ENCODE measurements around the gene VKORC1L1.
"Not testable (repeated sequence)": the region's sequence is repeated elsewhere in the genome, so short reads cannot be mapped to it uniquely, and the experiment has no call there.

The VKORC1L1 gene

DNA sequence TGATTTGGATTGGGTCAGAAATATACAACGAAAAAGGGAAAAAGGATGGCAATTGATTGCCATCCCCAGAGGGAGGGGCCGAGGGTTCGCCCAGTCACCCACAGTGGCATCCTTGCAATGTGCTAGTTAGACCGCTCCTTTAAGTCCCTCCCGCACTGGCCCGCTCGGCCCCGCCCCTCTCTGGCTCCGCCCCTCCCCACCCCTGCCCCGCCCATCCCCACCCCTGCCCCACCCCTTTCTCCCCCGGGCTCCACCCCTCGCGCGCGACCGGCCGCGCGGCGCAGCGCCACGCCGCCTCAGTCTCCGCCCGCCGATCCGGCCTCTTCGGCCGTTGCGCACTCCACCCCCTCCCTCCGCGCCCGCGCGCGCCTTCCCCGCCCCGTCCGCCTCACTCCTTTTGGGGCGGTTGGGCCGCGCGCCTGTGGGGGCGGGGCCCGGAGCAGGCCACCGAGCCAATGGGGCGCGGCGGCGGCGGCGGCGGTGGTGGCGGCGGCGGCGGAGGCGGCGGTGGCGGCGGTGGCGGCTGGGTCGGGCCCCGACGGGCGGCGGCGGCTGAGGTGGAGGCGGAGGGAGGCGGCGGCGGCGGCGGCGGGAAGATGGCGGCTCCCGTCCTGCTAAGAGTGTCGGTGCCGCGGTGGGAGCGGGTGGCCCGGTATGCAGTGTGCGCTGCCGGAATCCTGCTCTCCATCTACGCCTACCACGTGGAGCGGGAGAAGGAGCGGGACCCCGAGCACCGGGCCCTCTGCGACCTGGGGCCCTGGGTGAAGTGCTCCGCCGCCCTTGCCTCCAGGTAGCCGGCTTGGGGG, at the start of gene VKORC1L1:
Gene VKORC1L1, plus strand, starts transcription at position 299 of the 806 bp plus-strand sequence. Its CDS starts 298 bp downstream, at position 597.
- DNase-seq (ENCODE audit: low spot score): peak; percentile 84

DNA sequence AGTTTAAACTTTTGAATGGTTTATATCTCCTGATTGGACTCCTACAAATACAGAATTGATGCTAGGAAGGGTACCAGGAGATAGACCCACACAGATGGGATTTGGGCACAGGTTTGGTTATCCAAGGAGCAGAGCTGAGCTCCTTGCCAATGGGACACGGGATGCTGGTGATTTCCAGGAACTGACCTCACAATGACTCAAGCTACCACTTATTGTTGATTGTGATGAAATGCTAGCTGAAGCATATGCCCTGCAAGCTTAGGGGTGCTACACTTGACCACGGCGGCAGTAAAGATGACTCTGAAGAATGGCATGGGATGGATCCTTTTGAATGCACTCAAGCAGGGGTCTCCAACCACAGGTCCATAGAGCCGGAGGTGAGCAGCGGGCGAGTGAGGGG, 45.5 kb upstream of the VKORC1L1 start:
- no peak for DNase-seq (ENCODE audit: low spot score)

DNA sequence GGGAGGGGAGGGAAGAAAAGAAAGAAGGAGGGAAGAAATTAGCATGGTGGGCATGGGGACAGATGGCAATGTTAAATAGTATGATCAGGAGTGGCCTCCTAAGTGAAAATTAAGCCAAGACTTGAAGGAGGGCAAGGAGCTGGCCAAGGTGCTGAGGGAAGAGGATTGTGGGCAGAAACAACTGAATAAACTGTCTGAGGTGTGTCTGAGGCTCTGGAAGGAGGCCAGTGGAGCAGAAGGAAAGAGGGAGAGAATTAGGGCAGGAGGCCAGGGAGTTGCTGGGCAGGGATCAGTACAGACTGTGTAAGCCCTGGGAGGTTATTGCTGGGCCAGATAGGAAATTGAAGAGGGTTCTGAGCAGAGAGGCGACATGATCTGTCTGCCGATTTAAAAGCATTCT, 40.6 kb upstream of the VKORC1L1 start:
- no peak for DNase-seq (ENCODE audit: low spot score)

DNA sequence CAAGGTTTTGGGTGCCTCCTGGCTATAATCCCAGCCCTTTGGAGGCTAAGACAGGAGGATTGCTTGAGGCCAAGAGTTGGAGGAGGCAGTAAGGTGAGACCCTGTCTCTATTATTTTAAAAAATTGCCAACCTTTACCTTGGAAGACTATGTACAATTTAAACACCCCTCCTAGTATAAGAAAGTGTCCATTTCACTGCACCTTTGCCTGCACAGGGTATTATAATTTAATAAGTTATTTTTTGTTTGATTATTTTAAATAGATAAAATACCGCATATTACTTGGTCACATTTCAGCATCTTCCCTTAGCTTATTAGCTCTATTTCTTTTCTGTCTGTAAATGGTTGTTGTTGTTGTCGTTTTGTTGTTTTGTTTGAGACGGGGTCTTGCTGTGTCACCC, 36.2 kb upstream of the VKORC1L1 start:
- DNase-seq (ENCODE audit: low spot score): not testable (repeated sequence)

DNA sequence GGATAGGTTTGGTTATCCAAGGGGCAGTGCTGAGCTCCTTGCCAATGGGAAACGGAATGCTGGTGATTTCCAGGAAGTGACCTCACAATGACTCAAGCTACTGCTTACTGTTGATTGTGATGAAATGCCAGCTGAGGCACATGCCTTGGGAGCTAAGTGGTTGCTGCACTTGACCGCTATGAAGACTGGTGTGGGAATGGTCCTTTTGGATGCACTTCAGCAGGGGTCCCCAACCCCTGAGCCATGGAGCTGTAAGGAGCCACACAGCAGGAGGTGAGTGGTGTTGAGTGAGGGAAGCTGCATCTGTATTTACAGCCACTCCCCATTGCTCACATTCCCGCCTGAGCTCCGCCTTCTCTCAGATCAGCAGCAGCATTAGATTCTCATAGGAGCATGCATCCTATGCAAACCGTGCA, 35.3 kb upstream of the VKORC1L1 start:
- not testable (repeated sequence) for DNase-seq (ENCODE audit: low spot score)

DNA sequence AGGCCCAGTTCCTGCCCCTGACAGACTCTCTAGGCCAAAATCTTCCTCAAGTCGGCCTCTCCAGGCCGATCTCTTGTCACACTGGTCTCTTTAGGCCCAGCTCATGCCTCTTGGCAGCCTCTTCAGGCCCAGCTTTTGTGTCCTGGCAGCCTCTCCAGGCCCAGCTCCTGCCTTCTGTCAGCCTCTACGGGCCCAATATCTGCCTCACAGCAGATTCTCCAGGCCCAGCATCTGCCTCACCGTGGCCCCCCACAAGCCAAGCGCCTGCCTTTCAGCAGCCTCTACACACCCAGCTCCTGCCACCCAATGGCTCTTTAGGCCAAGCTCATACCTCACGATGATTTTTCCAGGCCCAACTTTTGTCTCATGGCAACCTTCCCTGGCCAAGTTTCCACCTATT, 33.0 kb upstream of the VKORC1L1 start:
- DNase-seq (ENCODE audit: low spot score): no peak

DNA sequence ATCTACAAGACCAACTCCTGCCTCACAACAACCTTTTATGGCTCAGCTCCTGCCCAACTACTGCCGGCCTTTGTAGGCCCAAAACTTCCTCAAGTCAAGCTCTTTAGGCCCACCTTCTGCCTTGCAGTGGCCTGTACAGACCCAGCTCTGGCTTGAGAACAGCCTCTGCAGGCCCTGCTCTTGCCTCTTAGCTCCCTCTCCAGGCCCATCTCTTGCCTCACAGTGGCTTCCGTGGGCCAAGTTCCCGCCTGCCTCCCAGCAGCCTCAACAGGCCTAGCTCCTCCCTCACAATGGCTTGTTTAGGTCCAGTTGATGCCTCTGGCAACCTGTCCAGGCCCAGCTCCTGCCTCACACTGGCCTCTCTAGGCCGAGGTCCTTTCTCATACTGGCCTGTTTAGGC, 32.4 kb upstream of the VKORC1L1 start:
- no peak for DNase-seq (ENCODE audit: low spot score)

DNA sequence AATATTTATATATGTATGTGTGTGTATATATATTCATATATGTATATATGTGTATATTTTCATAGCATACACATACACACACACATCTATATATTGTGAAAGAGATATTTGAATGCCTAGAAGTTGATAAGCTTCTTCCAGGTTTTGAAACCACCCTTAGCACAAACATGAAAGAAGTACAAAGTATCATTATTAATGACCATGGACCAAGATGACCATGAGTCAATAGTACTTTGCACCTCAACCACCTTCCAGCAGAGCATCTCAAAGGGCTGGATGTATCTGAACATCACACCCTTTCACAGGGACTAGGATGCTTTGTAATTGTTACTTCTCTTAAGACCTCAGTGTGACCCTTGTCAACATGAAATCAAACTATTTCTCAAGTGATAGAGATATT, 29.3 kb upstream of the VKORC1L1 start:
- not testable (repeated sequence) for DNase-seq (ENCODE audit: low spot score)

DNA sequence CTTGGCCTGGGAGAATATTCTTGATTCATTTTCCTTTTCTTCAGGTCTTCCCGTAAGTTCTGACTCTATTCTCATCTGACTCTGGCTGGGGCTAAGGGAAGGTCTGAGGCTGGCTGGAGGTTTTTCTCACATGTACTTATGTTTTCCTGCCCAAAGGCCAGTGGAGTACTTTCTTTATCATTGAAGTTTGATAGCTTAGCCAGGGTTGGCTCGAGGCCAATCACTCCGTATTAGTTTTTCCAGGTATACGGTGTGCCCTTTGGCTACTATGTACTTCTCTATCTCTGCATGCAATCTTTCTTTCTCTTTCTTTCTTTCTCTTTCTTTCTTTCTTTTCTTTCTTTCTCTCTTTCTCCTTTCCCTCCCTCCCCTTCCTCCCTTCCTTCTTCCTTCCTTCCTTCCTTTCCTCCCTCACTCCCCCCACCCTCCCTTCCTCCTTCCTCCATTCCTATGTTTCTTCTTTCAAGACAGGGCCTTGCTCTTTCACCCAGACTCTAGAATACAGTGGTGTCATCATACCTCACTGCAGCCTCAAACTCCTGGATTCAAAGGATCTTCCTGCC, 26.8 kb upstream of the VKORC1L1 start:
- no peak for DNase-seq (ENCODE audit: low spot score)

DNA sequence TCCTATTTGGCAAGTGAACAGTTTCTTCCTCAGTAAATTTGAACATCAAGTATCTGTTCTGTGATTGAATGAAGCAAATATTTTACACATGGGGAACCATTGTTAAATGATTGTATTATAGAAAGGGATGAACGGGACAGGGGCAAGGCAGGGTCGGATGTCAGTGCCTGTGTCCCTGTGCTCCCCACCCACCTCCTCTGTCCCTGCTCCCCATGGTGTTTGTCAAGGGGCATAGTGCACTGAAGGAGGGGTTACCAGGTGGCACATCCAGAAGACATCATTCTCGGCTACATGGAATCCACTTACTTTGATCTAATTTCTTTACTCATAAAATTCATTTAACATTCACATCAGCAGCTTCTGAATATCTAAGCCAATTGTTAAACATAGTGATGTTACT, 19.4 kb upstream of the VKORC1L1 start:
- DNase-seq (ENCODE audit: low spot score): not testable (repeated sequence)

DNA sequence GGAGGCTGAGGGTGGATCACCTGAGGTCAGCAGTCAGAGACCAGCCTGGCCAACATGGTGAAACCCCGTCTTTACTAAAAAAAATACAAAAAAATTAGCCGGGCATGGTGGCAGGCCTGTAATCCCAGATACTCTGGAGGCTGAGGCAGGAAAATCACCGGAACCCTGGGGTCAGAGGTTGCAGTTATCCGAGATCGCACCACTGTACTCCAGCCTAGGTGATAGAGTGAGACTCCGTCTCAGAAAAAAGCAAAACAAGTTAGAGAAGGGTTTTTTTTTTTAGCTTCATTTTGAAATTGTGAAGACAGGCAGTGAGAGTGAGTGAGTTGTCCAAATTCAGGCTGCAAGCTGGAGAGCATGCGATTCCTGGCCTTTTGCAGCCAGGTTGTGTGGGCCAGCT, 19.0 kb upstream of the VKORC1L1 start:
- not testable (repeated sequence) for DNase-seq (ENCODE audit: low spot score)

DNA sequence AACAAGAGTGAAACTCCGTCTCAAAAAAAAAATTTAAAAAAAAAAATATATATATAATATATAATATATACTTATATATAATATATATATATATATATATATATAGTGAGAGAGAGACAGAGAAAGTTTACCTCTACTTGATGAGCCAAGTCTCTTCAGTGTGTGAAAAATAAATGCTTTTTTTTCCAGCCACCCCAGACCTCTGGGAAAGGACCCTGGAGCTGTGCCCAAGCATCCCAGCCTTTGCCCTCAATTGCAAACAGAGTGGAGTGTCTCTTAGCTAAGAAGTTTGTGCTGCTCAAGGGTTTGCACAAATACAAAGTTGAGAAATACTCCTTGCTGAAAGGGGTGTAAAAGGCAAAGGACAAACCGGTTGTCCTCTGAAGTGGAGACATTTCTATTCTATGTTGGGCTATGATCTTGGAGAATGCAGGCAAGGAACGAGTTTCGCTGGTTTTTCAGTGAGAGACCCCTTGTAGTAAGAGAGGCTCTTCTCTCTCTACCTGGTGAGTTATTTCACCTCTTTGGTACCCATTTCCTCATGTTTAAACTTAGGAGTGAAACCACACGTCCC, 15.5 kb upstream of the VKORC1L1 start:
- not testable (repeated sequence) for DNase-seq (ENCODE audit: low spot score)

DNA sequence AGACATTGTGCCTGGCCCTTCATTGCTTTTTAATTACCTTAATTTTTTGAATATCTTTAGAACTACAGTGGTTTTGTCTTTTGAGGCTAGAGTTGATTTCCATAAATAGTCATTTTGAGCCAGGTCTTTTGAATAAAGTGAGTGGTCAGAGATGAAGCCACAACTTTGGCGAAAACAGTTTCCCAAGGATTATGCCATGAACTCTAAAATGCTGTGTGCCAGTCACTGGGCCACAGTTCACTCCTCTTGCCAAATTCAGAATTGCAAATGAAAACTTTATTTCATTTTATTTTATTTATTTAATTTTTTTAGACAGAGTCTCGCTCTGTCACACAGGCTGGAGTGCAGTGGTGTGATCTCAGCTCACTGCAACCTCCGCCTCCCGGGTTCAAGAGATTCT, 14.2 kb upstream of the VKORC1L1 start:
- DNase-seq (ENCODE audit: low spot score): not testable (repeated sequence)

DNA sequence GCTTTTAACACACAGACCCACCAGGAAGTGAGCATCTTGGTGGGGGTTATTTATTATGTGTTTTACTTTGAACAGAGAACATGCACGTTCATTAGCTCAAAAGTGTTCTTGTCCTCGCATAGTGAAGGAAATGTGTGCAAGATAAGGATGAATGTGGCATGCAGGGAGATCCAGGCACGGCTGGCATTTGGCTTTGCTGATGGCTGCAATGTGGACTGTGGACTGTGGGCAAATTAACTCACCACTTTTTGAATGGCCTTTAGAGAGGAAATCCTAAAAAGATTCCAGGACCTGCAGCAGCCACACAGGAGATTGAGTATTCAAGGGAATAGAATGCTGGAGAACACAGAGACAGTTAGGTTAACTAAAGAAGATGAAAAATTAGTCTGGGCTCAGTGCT, 6.6 kb upstream of the VKORC1L1 start:
- DNase-seq (ENCODE audit: low spot score): not testable (repeated sequence)

DNA sequence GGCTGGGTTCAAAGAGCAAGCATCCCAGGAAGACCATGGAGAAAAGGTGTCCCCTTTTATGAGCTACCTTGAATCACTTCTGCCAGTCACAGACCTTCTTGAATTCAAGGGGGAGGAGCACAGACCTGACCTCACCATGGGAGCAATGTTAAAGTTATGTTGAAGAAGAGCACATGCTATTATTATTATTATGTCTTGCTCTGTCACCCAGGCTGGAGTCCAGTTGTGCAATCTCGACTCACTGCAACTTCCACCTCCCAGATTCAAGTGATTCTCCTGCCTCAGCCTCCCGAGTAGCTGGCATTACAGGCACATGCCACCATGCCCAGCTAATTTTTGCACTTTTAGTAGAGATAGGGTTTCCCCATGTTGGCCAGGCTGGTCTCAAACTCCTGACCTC, 5.2 kb upstream of the VKORC1L1 start:
- not testable (repeated sequence) for DNase-seq (ENCODE audit: low spot score)

DNA sequence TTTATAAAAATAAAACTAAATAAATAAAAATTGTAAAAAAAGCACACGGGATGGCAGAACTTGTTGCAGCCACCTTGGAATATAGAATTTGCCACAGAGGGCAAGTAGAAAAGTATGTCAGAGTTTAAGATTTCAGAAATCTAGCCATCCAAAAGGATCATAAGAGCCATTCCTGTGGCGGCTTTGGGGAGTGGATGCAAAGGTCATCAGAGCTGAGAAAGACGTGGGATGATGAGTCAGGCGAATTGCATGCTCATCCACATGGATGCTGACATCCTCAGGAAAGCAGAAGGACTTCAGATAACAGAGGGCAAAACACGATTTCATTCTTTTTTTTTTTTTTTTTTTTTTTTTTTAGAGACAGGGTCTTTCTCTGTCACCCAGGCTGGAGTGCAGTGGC, 3.6 kb upstream of the VKORC1L1 start:
- DNase-seq (ENCODE audit: low spot score): peak; percentile 29

DNA sequence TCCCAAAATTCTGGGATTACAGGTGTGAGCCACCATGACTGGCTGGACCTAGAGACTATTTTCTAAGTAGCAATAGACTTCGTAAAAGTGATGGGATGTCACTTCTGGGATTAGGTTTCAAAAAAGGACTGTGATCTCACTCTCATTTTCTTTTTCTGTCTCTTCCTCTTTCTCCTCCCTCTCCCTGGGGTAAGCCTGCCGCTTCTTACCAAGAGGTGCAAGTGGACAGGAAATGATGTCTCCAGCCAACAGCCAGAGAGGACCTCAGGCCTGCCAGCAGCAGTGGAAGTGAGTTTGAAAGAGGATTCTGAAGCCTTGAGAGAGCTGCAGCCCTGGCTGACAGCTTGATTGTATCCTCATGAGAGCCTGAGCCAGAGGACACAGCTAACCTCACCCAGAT, 1.4 kb upstream of the VKORC1L1 start:
- not testable (repeated sequence) for DNase-seq (ENCODE audit: low spot score)

DNA sequence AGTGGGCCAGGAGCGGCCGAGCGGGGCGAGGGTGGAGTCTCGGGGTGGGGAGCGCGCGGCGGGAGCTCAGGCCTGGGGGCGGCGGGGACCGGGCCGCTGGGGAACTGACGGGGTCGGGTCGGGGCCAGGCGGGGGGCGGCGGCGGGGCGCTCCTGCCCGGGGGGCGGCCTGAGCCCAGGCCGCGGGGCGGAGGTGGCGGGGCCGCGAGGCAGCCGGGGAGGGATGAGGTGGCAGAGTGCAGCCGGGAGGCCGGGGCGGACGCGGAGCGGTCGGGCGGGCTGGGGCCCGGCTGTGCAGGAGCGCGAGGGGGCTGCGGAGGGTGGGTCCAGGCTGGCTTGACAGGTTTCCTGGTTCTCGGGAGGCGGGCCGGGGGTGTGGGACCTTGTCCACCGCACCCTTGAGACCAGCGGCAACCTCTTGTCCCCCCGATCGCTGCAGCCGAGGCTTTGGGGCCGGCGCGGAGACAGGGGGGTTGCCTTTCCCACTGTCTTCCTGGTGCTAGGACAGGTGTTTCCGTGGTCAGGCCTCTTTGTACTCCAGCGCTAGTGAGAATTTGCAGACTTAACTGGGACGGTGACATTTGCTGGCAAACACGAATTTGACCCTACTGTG, 814 bp downstream of the VKORC1L1 start:
- peak; percentile 4 for DNase-seq (ENCODE audit: low spot score)

DNA sequence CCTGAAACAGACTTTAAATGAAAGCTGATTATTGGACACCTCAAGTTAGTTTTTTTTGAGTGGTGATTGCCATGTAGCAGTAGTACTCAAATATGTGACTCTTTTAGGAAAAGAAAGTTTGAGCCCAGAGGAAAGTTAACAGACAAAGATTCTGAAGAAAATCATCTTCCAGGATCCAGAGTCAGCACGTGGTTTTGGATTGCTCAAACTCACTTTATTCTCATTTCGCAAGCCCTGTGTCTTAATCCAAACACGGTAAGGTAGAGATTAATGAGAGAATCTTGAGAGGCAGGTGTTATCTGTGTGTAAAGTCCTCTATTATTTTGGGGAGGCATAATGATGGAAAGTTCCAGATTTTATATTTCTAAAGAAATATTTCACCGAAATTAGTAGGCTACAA, 2.8 kb downstream of the VKORC1L1 start:
- not testable (repeated sequence) for DNase-seq (ENCODE audit: low spot score)

DNA sequence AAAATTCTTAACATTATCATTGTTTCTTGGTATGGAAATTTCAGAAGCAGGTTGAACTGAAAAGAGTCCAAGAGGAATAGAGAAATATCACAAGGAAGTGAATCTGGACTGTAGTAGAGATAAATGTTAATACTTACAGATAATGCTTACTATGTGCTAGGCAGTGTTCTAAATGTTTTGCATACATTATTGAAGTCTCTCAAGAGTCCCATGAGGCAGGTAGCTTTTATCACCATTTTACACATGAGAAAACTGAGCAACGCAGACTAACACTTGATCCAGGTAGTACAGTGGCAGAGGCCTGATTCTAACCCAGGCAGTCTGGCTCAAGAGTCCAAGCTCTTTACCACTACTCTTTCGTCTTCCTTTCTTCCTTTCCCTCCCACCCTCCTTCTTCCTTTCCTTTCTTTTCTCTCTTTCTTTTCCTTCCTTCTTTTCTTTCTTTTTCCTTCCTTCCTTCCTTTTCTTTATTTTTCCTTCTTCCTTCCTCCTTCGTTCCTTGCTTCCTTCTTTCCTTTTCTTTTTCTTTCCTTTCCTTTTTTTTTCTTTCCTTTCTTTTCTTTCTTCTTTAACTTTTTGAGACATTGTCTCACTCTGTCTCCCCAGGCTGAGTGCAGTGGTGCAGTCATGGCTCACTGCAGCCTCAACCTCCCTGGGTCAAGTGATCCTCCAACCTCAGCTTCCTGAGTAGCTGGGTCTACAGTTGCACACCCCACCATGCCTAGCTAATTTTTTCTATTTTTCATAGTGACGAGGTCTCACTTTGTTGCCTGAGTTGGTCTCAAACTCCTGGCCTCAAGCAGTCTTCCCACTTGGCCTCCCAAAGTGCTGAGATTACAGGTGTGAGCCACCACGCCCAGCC, 6.6 kb downstream of the VKORC1L1 start:
- not testable (repeated sequence) for DNase-seq (ENCODE audit: low spot score)

DNA sequence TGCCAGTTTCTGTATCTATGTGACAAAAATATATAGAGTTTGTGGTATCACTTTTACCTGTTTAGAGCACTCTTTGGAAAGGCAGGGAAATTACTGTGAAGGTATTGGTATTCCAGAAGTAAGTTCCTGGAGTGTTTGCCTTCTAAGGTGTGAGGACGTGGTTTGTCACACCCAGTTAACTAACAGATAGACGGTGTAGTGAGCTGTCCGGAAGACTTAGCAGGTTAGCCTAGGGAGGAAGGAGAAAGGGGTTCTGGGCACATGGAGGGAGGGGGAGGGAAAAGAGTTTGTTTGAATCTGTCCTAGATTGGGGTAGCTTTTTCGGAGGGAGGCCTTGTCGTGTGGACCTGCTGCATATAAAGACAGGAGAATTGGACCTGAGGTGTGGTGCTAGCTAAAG, 7.4 kb downstream of the VKORC1L1 start:
- DNase-seq (ENCODE audit: low spot score): not testable (repeated sequence)

DNA sequence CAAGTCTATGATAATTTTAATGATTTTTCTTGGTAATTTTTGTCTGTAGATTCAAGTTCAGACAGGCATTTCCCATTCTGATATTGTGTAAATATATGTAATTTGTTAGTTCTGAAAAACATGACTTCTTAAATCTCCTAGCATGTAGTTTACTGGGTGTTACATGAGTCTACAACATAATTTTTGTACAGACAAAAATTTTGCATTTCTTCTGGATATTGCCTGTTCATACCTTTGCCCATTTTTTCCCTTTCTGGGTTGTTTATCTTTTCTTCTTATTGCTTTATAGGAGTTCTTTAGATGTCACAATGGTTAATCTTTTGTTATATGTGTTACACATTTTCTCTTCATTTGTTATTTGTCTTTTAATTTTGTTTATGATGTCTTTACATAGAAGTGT, 12.1 kb downstream of the VKORC1L1 start:
- DNase-seq (ENCODE audit: low spot score): not testable (repeated sequence)
